DOHH2 (cell line): ENCODE results near the gene PIM3.

ENCODE experiments used
- H3F3A ChIP-seq: fragments of 200-600 bp; sonication (generic), shearing (Covaris generic); 2 replicates; pipeline ENCODE4 v1.6.0; 2016; ENCODE audit warnings: antibody characterized with exemption, mild to moderate bottlenecking; ENCODE audit not compliant: control insufficient read depth, insufficient read depth
- H3K27ac ChIP-seq: fragments of 200-600 bp; sonication (generic); 2 replicates; pipeline ENCODE4 v1.5.1; 2014; ENCODE audit warnings: low read depth, mild to moderate bottlenecking, low read length, moderate library complexity
- H3K27me3 ChIP-seq: fragments of 200-600 bp; sonication (generic); 2 replicates; pipeline ENCODE4 v1.6.1; 2014; ENCODE audit warnings: mild to moderate bottlenecking, low read length, mixed read lengths; ENCODE audit not compliant: control insufficient read depth
- H3K36me3 ChIP-seq: fragments of 200-600 bp; sonication (generic); 2 replicates; pipeline ENCODE4 v1.6.1; 2014; ENCODE audit warnings: mild to moderate bottlenecking, low read length, moderate library complexity, mixed read lengths; ENCODE audit not compliant: control insufficient read depth
- H3K4me1 ChIP-seq: fragments of 200-600 bp; sonication (generic); 2 replicates; pipeline ENCODE4 v1.6.1; 2014; ENCODE audit warnings: mild to moderate bottlenecking, low read length, mixed read lengths; ENCODE audit not compliant: control insufficient read depth
- H3K4me2 ChIP-seq: fragments of 200-600 bp; sonication (generic); 2 replicates; pipeline ENCODE4 v1.6.0; 2014; ENCODE audit warnings: mild to moderate bottlenecking, low read length, moderate library complexity
- H3K4me3 ChIP-seq: fragments of 200-600 bp; sonication (generic); 2 replicates; pipeline ENCODE4 v1.5.1; 2014; ENCODE audit warnings: mild to moderate bottlenecking, low read length, mixed read lengths
- H3K79me2 ChIP-seq: fragments of 200-600 bp; sonication (generic); 2 replicates; pipeline ENCODE4 v1.6.1; 2014; ENCODE audit warnings: mild to moderate bottlenecking, low read length, mixed read lengths; ENCODE audit not compliant: control insufficient read depth
- H3K9me2 ChIP-seq: fragments of 200-600 bp; sonication (generic); replicated peaks from 2 replicates; pipeline ENCODE4 v1.6.1; 2014; ENCODE audit warnings: mild to moderate bottlenecking, low read length, mixed read lengths; ENCODE audit not compliant: control insufficient read depth
- H3K9me3 ChIP-seq: fragments of 200-600 bp; sonication (generic); 2 replicates; pipeline ENCODE4 v1.6.1; 2014; ENCODE audit warnings: antibody characterized with exemption, low read length, mixed read lengths; ENCODE audit not compliant: control insufficient read depth, insufficient read depth
- H4K20me1 ChIP-seq: fragments of 200-600 bp; sonication (generic); 2 replicates; pipeline ENCODE4 v1.6.0; 2014; ENCODE audit warnings: low read depth, mild to moderate bottlenecking, antibody characterized with exemption, low read length, moderate library complexity; ENCODE audit not compliant: control insufficient read depth, insufficient read depth
- EZH2phosphoT487 ChIP-seq: fragments of 200-600 bp; sonication (generic); IDR thresholded peaks from 2 replicates; pipeline ENCODE4 v1.6.1; 2017; ENCODE audit warnings: borderline replicate concordance, mild to moderate bottlenecking, antibody characterized with exemption, low read length, moderate library complexity, mixed read lengths
- TF ChIP-seq, protein P1 (sequence below): fragments of 200-600 bp; sonication (generic); IDR thresholded peaks from one replicate; pipeline ENCODE4 v1.5.1; 2014; ENCODE audit warnings: antibody characterized with exemption, mild to moderate bottlenecking, low read depth, low read length; ENCODE audit not compliant: poor library complexity, severe bottlenecking

Gene PIM3

DNA sequence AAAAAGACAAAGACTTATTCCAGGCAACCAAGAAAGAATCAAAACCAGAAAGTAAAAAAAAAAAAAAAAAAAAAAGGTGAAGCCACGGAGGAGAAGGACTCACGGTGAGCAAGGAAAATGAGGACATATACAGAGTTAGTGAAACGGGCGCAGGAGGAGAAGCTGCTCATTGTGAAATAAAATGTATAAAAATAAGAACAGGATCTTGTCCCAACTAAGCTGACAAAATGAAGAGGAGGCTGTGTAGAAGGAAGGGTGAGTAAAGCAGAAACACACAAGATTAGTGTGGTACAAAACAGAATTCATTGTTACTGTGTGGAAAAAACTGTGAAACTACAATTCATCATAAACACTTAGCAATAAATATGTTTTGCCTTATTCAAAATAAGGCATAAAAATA, 44.3 kb downstream of the PIM3 start:
- H3K36me3 ChIP-seq = no peaks in the 10 kb centered on the region
- 0 out of 2 replicates have a peak, but pooled peaks cover 2% of the 10 kb centered on the region for H3K4me1 ChIP-seq
- H3K27ac ChIP-seq = no peak overlapping the region
- H3K9me3 ChIP-seq = no peaks in the 10 kb centered on the region
- H3F3A ChIP-seq = no peaks in the 10 kb centered on the region
- H4K20me1 ChIP-seq = no peaks in the 10 kb centered on the region
- no peak overlapping the region for H3K4me2 ChIP-seq
- no peak overlapping the region for H3K4me3 ChIP-seq
- peaks cover 18% of the 10 kb centered on the region for H3K27me3 ChIP-seq
- no peak for TF ChIP-seq EZH2phosphoT487
- TF ChIP-seq, protein P1, sequence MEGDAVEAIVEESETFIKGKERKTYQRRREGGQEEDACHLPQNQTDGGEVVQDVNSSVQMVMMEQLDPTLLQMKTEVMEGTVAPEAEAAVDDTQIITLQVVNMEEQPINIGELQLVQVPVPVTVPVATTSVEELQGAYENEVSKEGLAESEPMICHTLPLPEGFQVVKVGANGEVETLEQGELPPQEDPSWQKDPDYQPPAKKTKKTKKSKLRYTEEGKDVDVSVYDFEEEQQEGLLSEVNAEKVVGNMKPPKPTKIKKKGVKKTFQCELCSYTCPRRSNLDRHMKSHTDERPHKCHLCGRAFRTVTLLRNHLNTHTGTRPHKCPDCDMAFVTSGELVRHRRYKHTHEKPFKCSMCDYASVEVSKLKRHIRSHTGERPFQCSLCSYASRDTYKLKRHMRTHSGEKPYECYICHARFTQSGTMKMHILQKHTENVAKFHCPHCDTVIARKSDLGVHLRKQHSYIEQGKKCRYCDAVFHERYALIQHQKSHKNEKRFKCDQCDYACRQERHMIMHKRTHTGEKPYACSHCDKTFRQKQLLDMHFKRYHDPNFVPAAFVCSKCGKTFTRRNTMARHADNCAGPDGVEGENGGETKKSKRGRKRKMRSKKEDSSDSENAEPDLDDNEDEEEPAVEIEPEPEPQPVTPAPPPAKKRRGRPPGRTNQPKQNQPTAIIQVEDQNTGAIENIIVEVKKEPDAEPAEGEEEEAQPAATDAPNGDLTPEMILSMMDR = no peak
- no peaks in the 10 kb centered on the region for H3K79me2 ChIP-seq
- H3K9me2 ChIP-seq = no peaks in the 10 kb centered on the region

DNA sequence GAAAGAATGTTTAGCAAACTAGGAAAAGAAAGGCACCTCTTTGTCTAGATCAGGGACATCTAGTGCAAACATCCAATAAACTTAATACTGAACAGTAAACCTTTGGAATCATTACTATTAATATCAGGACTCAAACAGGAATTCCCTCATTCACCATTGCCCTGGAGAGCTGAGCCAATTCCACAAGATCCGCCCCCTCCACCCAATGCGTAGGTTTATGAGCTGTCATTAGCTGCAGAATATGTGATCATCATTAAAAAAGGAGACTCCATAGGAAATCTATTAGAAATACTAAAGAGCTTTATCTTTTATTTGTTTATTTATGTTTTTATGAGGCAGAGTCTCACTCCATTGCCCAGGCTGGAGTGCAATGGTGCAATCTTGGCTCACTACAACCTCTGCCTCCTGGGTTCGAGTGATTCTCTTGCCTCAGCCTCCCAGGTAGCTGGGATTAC, 46.5 kb downstream of the PIM3 start:
- Histone ChIP-seq H3K27ac (no peak overlapping the region), H3K9me3 (no peaks in the 10 kb centered on the region), H3K4me1 (peaks cover 10% of the 10 kb centered on the region), H3K4me2 (no peak overlapping the region), H3K27me3 (peaks cover 37% of the 10 kb centered on the region), H3K36me3 (no peaks in the 10 kb centered on the region), H3K4me3 (no peak overlapping the region), H3K9me2 (no peaks in the 10 kb centered on the region), H3K79me2 (no peaks in the 10 kb centered on the region), H3F3A (no peaks in the 10 kb centered on the region), H4K20me1 (no peaks in the 10 kb centered on the region)
- TF ChIP-seq, protein P1 = no peak
- TF ChIP-seq EZH2phosphoT487 = no peak

DNA sequence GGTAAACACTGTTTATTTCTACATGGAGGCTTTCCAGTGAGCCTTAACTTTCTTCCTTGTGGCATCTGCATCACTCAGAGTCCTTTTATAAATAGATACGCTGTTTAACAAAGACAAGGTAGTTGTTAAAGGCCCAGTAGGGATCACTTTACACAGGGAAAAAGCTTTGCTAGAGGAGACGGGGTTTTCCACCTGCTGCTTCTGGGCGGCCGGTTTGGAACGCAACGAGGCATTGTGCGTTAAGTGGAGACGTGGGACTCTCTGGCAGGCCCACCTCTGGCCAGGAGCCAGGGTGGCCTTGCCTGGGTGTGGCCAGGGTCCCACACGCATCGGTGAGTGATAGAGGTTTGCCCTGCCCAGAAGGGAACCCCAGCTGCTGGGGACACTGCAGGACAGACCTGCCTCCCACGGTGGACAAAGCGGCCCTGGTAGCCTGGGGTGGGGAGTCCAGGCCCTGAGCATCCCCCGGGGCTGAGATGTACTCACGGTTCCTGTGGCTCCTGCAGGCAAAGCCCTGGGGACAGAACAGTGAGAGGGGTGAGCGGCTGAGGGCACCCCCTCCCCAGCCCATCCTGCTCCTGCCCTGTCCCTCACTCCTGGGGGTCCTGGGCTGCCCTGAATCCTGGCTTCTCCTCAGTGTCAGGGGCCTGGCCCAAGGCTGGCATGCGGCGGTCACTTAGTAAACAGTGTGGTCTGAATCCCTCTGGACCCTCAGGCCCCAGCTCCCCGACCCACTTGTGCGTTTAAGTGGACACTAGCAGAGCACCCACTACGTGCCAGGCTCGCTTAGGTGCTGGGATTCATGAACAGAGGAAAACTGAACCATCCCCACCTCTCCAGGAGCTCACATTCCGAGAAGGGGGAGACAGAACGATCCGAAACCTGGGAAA, 47.8 kb downstream of the PIM3 start:
- no peaks in the 10 kb centered on the region for H3K9me2 ChIP-seq
- H3K36me3 ChIP-seq = no peaks in the 10 kb centered on the region
- TF ChIP-seq, protein P1 = no peak
- H3K27ac ChIP-seq = no peak overlapping the region
- H4K20me1 ChIP-seq = no peaks in the 10 kb centered on the region
- peaks cover 50% of the 10 kb centered on the region for H3K27me3 ChIP-seq
- no peak overlapping the region for H3K4me2 ChIP-seq
- no peaks in the 10 kb centered on the region for H3K9me3 ChIP-seq
- no peak overlapping the region for H3K4me3 ChIP-seq
- H3K4me1 ChIP-seq = peaks cover 10% of the 10 kb centered on the region
- H3K79me2 ChIP-seq = no peaks in the 10 kb centered on the region
- H3F3A ChIP-seq = no peaks in the 10 kb centered on the region
